Fibroblast of lung (primary cell): ENCODE data around the gene ALDH1A2. TPM values are rescaled to one million over a fixed set of nuclear protein-coding genes. Genes with fewer than 3 reads are reported as not detected.

ENCODE experiments used
- DNase-seq, 2 donors: peaks; one replicate each; pipeline versions ENCODE4 v3.0.0 to v3.0.0-alpha.2; 2010; ENCODE audit warnings: low read depth in 2 of 2
- H2AFZ ChIP-seq: 2 replicates; pipeline ENCODE4 v1.5.1; 2012; ENCODE audit warnings: low read length, control low read depth, inconsistent platforms
- H3K27ac ChIP-seq: 2 replicates; pipeline ENCODE4 v1.5.1; 2011; ENCODE audit warnings: low read length, control low read depth; ENCODE audit not compliant: insufficient read depth
- H3K27me3 ChIP-seq: 2 replicates; pipeline ENCODE4 v1.5.1; 2011; ENCODE audit warnings: mild to moderate bottlenecking, low read length; ENCODE audit not compliant: control insufficient read depth, insufficient read depth
- H3K36me3 ChIP-seq: 2 replicates; pipeline ENCODE4 v1.5.1; 2011; ENCODE audit warnings: low read length; ENCODE audit not compliant: control insufficient read depth, insufficient read depth
- H3K4me1 ChIP-seq: 2 replicates; pipeline ENCODE4 v1.5.1; 2011; ENCODE audit warnings: low read length; ENCODE audit not compliant: control insufficient read depth, insufficient read depth; ENCODE audit errors: extremely low read depth
- H3K4me2 ChIP-seq: 2 replicates; pipeline ENCODE4 v1.5.1; 2011; ENCODE audit warnings: low read length, control low read depth; ENCODE audit not compliant: insufficient read depth; ENCODE audit errors: extremely low read depth
- H3K4me3 ChIP-seq, 4 experiments: fragments of 200-600 bp in 1 of 4; sonication (generic) in 1 of 4; replicated peaks in 1 of 4; 2 replicates each; pipeline ENCODE4 v1.5.1; 2011 to 2016; ENCODE audit warnings: low read length in 4 of 4, low read depth in 3 of 4, mild to moderate bottlenecking in 3 of 4, control low read depth in 2 of 4, inconsistent platforms in 1 of 4, mixed read lengths in 1 of 4; ENCODE audit not compliant: insufficient read depth in 1 of 4; ENCODE audit errors: control extremely low read depth in 1 of 4
- H3K79me2 ChIP-seq: 2 replicates; pipeline ENCODE4 v1.5.1; 2012; ENCODE audit warnings: mild to moderate bottlenecking, low read length, inconsistent platforms; ENCODE audit not compliant: control insufficient read depth, insufficient read depth
- H3K9ac ChIP-seq: 2 replicates; pipeline ENCODE4 v1.5.1; 2011; ENCODE audit warnings: mild to moderate bottlenecking, low read length, control low read depth; ENCODE audit not compliant: insufficient read depth
- H3K9me3 ChIP-seq: 2 replicates; pipeline ENCODE4 v1.5.1; 2012; ENCODE audit warnings: low read depth, low read length; ENCODE audit not compliant: control insufficient read depth, insufficient read depth
- H4K20me1 ChIP-seq: 2 replicates; pipeline ENCODE4 v1.5.1; 2011; ENCODE audit warnings: low read length; ENCODE audit not compliant: control insufficient read depth, insufficient read depth; ENCODE audit errors: extremely low read depth
- EZH2 ChIP-seq: IDR thresholded peaks from 2 replicates; pipeline ENCODE4 v1.5.1; 2012; ENCODE audit warnings: low read length, control low read depth, mild to moderate bottlenecking; ENCODE audit errors: missing control alignments
- polyA plus RNA-seq, 2 donors: library from polyadenylated mRNA; depleted of rRNA in 1 of 2; stranded (reverse) in 1 of 2; unstranded in 1 of 2; fragments of >200 nt; gene quantifications; 2 replicates each; pipeline ENCODE4 v1.2.1, GENCODE V29; 2011 to 2012; ENCODE audit warnings: missing spikeins in 1 of 2
- total RNA-seq: library from RNA; depleted of rRNA; stranded (reverse); fragments of >200 nt; gene quantifications from 2 replicates; pipeline ENCODE4 v1.2.1, GENCODE V29; 2014
- TF ChIP-seq, protein P1 (sequence below), 2 donors: IDR thresholded peaks in 1 of 2; conservative IDR thresholded peaks in 1 of 2; 1 replicate in 1 of 2; 2 replicates in 1 of 2; pipeline ENCODE4 v1.5.1; 2011 to 2012; ENCODE audit warnings: low read length in 2 of 2, control low read depth in 1 of 2, inconsistent platforms in 1 of 2, low read depth in 1 of 2, mild to moderate bottlenecking in 1 of 2

The ALDH1A2 gene
- total and polyA plus RNA-seq, 2 donors (not counting 1 experiment from before 2014, with no cell fraction given): 1.1 to 2.3 TPM

DNA sequence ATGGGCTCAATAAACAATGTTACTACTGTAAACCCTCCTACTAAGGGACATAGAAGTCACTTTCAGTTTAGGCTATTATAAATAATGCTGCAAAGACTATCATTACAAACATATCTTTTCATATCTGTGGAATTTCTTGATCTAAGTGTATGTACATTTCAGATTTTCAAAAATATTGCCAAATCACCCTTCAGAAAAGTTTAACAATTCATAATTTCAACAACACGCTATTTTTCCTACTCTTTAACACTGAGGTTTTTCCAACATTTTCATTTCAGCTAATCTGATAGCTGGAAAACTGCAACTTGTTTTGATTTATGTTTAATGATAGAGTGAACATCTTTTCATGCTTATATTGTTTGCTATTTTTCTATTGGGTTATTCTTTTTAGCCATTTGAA is 69.0 kb downstream of the ALDH1A2 start:
- no peaks in the 10 kb centered on the region for H3K27me3 ChIP-seq
- no peak overlapping the region for H3K9ac ChIP-seq
- no peaks in the 10 kb centered on the region for H3K36me3 ChIP-seq
- H3K4me1 ChIP-seq: no peaks in the 10 kb centered on the region
- no peak overlapping the region for H3K4me2 ChIP-seq
- no peak for DNase-seq
- H3K4me3 ChIP-seq: no peak overlapping the region
- no peak overlapping the region for H2AFZ ChIP-seq
- no peaks in the 10 kb centered on the region for H4K20me1 ChIP-seq
- H3K9me3 ChIP-seq: no peaks in the 10 kb centered on the region
- no peaks in the 10 kb centered on the region for H3K79me2 ChIP-seq
- TF ChIP-seq EZH2: no peak
- TF ChIP-seq, protein P1, sequence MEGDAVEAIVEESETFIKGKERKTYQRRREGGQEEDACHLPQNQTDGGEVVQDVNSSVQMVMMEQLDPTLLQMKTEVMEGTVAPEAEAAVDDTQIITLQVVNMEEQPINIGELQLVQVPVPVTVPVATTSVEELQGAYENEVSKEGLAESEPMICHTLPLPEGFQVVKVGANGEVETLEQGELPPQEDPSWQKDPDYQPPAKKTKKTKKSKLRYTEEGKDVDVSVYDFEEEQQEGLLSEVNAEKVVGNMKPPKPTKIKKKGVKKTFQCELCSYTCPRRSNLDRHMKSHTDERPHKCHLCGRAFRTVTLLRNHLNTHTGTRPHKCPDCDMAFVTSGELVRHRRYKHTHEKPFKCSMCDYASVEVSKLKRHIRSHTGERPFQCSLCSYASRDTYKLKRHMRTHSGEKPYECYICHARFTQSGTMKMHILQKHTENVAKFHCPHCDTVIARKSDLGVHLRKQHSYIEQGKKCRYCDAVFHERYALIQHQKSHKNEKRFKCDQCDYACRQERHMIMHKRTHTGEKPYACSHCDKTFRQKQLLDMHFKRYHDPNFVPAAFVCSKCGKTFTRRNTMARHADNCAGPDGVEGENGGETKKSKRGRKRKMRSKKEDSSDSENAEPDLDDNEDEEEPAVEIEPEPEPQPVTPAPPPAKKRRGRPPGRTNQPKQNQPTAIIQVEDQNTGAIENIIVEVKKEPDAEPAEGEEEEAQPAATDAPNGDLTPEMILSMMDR (conservative IDR thresholded peaks at IDR 0.05 in 1 of 2, IDR thresholded peaks at IDR 0.05 in 1 of 2; ENCODE audit: low read depth in 1 of 2, low read length in 2 of 2): no peak
- H3K27ac ChIP-seq: no peak overlapping the region

DNA sequence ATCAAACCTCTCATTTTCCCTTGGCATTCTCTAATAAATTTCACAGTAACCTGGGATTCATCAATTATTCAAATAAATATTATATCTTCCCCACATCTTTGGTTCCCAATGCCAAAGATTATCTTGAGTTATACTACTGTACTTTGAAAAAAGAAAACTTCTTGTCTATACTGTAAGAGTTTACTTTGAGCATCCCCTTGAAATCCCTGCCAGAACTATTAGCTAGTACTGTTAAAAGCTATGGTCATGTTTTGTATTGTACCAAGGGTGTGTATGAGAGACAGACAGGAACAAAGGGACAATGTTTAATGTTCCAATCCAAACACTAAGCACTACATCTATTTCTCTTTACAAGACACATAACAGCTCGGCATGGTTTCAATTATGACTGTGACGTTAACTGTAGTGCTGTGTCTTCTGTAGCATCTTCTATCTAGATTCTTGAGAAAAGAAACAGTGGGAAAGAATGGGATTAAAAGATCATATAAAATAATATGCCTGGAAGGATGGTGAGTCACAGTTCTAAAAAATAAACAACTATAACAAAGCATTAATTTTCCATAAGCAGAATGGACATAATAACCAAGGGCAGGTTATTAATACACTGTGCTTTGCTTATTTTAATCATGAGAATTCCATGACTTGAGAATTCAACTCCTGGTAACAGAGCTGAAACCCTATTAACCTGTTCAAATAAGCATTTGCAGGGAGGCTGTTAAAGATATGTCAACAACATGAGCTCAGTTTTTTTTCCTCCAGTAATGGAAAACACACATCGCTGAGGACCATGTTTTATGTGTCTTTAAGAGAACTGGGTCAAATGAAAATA is 71.1 kb downstream of the ALDH1A2 start:
- no peak overlapping the region for H3K9ac ChIP-seq
- H3K36me3 ChIP-seq: no peaks in the 10 kb centered on the region
- H3K4me2 ChIP-seq: no peak overlapping the region
- no peaks in the 10 kb centered on the region for H4K20me1 ChIP-seq
- no peak overlapping the region for H3K27ac ChIP-seq
- TF ChIP-seq, protein P1 (conservative IDR thresholded peaks at IDR 0.05 in 1 of 2, IDR thresholded peaks at IDR 0.05 in 1 of 2; ENCODE audit: low read depth in 1 of 2, low read length in 2 of 2): no peak
- no peak for TF ChIP-seq EZH2
- no peaks in the 10 kb centered on the region for H3K27me3 ChIP-seq
- H3K4me3 ChIP-seq: no peak overlapping the region
- no peaks in the 10 kb centered on the region for H3K4me1 ChIP-seq
- no peak overlapping the region for H2AFZ ChIP-seq
- H3K79me2 ChIP-seq: no peaks in the 10 kb centered on the region
- no peaks in the 10 kb centered on the region for H3K9me3 ChIP-seq
- peak in 1 of 2 donors; percentile 75 for DNase-seq

DNA sequence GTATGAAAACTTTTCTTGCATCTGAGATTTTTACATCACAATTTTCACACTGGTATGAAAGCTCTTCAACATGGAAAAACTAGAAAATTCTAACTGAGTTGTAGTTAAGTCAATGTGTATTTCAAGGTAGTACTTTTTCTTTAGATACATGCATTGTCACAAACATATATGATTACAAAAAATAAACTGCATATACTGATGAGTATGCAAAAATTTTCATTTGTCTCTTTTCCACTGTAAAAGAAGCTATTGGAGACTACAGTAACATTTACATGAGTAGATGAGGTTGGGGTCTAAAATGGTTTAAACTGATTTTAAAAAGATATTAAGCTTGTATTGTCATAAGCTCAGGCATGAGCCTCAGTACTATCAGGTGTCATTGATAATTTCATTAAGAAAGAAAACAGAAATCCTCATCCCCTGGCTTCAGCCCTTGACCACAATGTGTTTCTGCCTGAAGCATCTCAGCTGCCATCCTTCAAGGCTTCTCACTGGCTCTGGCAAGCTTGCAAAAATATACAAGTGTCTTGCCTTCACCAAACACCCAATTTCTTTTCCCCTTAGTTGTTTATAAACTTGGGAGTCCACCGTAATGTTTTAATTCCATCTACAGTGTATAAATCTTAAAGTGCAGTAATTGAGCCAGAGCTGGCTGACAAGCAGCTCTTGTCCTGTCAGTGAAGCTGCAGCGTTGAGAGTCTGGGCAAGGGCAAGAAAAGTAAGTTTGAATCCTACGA is 71.9 kb downstream of the ALDH1A2 start:
- DNase-seq: peak in 1 of 2 donors; percentile 87
- Histone ChIP-seq H2AFZ (no peak overlapping the region), H3K36me3 (no peaks in the 10 kb centered on the region), H3K27ac (no peak overlapping the region), H3K4me1 (no peaks in the 10 kb centered on the region), H4K20me1 (no peaks in the 10 kb centered on the region), H3K4me3 (no peak overlapping the region), H3K4me2 (no peak overlapping the region), H3K27me3 (no peaks in the 10 kb centered on the region), H3K79me2 (no peaks in the 10 kb centered on the region), H3K9ac (no peak overlapping the region), H3K9me3 (no peaks in the 10 kb centered on the region)
- no peak for TF ChIP-seq EZH2
- TF ChIP-seq, protein P1 (conservative IDR thresholded peaks at IDR 0.05 in 1 of 2, IDR thresholded peaks at IDR 0.05 in 1 of 2; ENCODE audit: low read depth in 1 of 2, low read length in 2 of 2): no peak
